Stimulated activated naive CD8-positive, alpha-beta T cell treated with anti-CD3 and anti-CD28 coated beads, Interleukin-15, Interleukin-2, amounts not matched to agents 100 U/mL and 50 U/mL, for 24 hours (primary cell): ENCODE measurements around the gene GPR101.
"Not testable (repeated sequence)": the region's sequence is repeated elsewhere in the genome, so short reads cannot be mapped to it uniquely, and the experiment has no call there.

Experiments used
- ATAC-seq: fragments of 150-1000 bp; cut with Tn5 transposase; one replicate; pipeline ENCODE4 v1.10.0; 2021
- DNase-seq: peaks from one replicate; pipeline ENCODE4 v3.0.0; 2021

Gene GPR101

DNA sequence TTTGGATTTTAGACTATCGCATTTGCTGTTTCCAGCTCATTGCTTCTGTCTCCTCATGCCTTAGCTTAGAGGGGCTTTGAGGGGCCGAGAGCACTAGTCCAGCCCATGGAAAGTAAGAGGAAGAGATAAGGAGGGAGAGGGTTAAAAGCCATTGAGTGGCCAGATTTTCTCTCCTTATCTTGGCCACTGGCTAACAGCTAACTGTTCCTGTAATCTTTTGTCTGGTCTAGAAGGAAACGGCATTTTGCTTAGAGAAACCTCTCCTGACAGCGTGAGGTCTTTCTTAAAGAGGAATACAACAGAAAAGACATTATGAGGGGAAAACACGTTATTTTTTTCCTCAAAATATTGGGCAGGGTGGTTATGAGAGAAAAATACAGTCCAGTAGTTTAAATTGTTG, 7.9 kb downstream of the GPR101 start:
- DNase-seq (no peak), ATAC-seq (no peak)

- ATAC-seq, DNase-seq: not testable (repeated sequence)
These were observed 33.6 kb downstream of the GPR101 start for GRCh38 chrX:137000236-137000635.

DNA sequence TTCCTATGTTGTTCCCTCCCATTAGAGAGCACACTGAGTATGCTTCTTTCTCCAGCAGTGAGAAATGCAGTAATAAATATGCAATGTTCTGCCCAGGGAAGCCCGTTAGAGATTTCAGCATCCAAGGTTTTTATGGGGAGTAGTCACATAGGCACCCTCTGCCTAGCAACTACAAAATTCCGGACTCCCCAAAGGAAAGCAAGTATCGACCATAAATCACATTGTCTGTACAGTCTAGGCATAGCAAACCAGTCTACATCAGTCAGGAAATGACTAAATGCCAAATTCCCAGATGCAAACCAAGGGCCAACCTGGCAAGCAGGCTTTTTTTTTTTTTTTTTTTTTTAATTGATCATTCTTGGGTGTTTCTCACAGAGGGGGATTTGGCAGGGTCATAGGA, 34.8 kb downstream of the GPR101 start:
- DNase-seq (no peak), ATAC-seq (no peak)
